Activated T-helper 1 cell treated with anti-CD3 and anti-CD28 coated beads, Interleukin-2, amount 50 U/mL, for 16 hours (primary cell): ENCODE results near the gene KLK5.

ENCODE experiments used
- DNase-seq, 2 donors: peaks; one replicate each; pipeline ENCODE4 v3.0.0-alpha.2; 2020; ENCODE audit warnings: low read depth in 1 of 2, low spot score in 1 of 2

The KLK5 gene

GRCh38 chr19:50969413-50969760 is 16.5 kb upstream of the KLK5 start, which contains the start of gene KLK6:
Gene KLK6, minus strand, starts transcription at chr19:50969591. Its CDS starts 1,487 bp downstream, at chr19:50968104.
- DNase-seq = no peak

- DNase-seq = no peak
These were observed 16.0 kb upstream of the KLK5 start for GRCh38 chr19:50968716-50969412.

DNA sequence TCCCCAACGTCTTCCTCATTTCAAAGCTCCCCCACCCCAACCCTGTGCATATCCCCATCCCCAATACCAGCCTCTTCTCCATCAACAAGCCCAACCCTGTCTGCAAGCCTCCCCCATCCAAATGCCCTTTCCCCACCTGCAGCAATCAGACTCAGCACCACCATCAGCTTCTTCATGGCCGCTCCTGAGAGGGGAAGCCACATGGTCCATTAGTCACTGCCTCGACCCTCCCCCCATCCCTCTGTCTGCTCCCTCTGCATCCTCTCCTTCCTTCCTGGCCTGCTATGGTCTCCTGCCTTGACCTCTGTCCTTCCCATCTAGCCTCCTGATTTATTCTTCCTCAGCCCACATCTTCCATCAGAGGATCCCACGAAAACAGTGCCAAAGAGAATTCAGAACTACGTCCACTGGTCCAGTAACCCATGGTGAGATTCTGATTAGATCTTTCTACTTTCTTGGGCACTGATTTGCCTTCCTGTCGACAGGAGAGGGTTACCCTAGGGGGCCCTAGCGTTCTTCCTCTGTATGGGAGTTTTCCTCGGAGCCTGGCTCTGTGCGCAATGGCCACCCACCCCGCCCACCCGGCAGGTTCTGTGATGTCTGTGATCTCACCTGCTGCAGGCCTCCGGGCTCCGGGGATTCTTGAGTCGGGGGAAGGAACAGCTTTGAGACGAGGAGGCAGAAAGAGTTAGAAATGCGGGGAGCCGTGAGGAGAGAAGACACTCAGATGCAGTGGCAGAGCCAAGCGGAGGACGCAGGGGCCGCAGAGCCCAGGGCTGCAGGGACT is 15.3 kb upstream of the KLK5 start:
- DNase-seq = no peak

- DNase-seq = no peak
These were observed 11.4 kb upstream of the KLK5 start for GRCh38 chr19:50964266-50964665.

GRCh38 chr19:50963381-50963780 is 10.5 kb upstream of the KLK5 start:
- no peak for DNase-seq

GRCh38 chr19:50962245-50962644 is 9.4 kb upstream of the KLK5 start:
- no peak for DNase-seq

- DNase-seq = no peak
These were observed 7.1 kb upstream of the KLK5 start for GRCh38 chr19:50959731-50960500.

- no peak for DNase-seq
These were observed 4.7 kb upstream of the KLK5 start for GRCh38 chr19:50957587-50957986.

DNA sequence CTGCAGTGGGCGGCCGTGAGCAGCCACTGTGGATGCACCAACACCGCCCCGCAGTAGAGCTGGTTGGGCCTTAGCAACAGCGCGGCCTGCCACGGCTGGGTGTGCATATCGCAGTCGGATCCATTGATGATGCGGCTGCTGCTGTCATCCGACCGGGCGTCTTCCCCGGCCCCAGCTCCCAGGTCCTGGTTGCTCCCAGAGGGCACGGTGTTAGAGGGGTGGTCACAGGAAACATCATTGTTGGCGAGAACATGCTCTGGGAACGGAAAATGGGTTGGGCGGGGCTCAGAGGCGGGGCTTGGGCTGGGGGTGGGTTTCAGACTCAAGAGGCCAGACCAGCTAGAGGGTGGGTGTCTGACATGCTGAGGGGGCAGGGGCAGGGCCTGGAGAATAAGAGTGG is 3.0 kb downstream of the KLK5 start:
- DNase-seq = no peak

GRCh38 chr19:50947123-50947522 is 5.7 kb downstream of the KLK5 start:
- DNase-seq = no peak

DNA sequence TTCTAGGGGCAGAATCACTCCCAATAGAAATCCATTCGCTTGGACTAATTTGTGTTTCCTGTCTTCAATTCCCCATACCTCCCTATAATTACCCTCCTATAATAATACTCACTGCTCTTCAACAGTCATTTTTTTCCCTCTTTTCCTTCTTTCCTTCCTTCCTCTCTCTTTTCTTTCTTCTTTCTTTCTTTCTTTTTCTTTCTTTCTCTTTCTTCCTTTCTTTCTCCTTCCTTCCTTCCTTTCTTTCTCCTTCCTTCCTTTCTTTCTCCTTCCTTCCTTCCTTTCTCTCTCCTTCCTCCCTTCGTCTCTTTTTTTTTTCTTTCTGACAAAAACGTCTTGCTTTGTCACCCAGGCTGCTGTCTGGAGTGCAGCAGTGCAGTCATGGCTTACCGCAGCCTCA is 8.0 kb downstream of the KLK5 start:
- DNase-seq = no peak

DNA sequence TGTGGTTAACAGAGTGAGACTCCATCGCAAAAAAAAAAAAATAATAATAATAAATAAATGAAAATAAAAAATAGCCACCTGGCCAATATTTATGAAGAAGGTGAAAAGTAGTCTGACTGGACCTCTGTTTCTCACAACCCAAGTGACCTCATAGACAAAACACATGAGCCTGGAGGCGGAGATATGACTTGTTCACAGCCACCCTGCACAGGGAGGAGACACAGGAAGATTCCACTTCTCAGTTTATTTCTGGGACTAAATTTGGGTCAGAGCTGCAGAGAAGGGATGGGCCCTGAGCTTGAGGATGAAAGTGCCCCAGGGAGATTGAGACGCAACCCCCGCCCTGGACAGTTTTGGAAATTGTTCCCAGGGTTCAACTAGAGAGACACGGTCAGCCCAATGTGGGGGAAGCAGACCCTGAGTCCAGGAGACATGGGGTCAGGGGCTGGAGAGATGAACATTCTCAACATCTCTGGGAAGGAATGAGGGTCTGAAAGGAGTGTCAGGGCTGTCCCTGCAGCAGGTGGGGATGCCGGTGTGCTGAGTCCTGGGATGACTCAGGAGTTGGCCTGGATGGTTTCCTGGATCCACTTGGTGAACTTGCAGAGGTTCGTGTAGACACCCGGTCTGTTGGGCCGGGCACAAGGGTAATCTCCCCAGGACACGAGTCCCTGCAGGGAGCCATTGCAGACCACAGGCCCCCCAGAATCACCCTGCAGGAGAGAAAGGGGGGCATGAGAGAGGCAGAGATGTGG is 9.6 kb downstream of the KLK5 start:
- DNase-seq = no peak

GRCh38 chr19:50939596-50939995 is 13.2 kb downstream of the KLK5 start:
- DNase-seq = no peak

- DNase-seq = no peak
These were observed 19.2 kb downstream of the KLK5 start for GRCh38 chr19:50933640-50934039.

DNA sequence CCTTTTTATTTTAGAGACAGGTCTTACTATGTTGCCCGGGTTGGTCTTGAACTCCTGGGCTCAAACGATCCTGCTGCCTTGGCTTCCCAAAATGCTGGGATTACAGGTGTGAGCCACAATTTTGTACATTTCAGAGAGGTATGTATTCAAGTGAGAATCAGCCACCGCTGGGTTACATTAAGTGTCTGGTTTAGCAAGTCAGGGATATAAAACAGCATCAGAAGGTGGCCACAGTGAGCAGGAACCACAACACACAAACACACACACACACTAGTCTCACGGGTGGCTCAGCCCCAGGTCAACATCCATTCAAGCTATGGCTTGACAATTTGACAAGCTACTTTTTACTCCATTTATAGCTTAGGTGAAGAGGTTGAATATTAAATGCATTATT is 20.2 kb downstream of the KLK5 start:
- no peak for DNase-seq

DNA sequence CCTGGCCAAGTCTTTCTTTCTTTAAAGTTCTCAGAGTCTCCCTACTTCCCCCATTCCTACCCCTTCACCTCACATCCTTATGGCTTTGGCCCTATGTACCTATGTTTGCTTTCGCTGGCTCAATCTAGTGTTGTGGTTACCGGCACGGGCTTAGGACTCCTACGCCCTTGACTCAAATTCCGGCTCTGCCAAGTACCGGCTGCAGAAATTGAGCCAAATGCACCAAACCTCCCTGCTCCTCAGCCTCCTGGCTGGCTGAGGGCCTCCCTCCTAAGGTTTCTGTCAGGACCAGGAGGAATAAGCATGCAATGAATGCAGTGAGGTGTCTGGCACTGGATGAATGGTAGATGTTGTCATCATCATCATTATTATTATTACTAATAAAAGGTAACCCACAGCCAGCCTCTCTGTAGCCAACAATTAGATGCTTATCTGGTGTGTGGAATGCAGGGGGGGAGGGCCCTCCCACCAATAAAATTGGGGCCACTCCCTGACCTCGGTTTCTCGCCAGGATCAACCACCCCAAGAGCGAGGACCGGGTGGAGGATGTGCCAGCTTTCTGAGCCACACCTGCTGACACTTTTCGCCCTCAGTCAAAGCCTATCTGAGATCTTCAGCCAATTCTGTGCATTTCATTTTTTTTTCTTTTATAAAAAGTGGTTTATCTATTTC is 20.7 kb downstream of the KLK5 start:
- no peak for DNase-seq

DNA sequence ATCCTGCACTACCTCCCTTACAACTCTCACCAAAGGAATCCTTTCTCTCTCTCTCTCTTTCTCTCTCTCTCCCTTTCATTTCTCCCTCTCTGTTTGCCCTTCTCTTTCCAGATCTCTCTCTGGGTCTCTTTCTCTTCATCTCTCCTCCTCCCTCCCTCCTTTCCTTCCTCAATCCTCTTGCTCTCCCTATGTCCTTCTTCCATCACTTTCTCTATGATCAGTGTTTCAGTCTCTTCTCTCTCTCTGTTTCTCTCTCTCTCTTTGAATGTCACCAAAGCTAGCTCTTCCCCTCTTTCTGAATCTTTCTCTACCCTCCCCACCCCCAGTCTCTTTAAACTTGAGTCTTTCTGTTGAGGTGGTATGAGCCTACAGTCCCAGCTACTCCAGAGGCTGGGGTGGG is 21.8 kb downstream of the KLK5 start:
- DNase-seq = no peak

GRCh38 chr19:50928831-50929230 is 24.0 kb downstream of the KLK5 start:
- DNase-seq = no peak

DNA sequence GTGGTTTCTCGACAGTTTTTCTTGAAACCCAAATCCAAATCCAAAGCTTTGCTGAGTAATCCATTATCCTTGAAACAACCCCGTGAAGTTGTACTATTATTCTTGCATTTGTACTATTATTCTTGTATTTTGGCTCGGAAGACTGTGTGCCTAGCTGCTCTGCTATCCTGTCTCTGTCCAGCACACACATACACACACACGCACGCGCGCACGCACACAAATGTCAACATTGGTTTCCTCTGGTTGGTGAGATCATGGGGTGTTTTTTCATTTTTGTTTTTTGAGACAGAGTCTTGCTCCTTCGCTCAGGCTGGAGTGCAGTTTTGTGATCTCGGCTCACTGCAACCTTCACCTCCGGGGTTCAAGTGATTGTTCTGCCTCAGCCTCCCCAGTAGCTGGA is 26.7 kb downstream of the KLK5 start:
- DNase-seq = no peak

DNA sequence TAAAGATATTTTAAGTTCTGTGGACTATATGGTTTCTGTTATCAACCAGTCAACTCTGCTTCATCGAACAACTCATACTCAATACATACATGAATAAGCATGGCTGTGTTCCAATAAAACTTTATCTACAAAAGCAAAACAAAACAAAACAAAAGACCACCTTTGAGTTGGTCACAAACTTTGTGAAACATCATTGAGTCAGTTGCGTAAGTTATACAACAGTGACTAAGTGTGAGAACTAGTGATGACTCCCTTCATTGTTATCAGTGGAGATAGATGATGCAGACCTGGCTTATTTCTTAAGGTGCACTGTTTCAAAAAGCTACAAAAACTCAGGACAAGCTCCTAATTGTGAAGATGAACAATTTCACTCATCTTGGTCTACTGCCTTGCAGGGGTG is 27.1 kb downstream of the KLK5 start:
- DNase-seq = no peak

GRCh38 chr19:50924586-50924985 is 28.3 kb downstream of the KLK5 start:
- no peak for DNase-seq
